H1 (cell line): ENCODE data around the gene RASGRF1.

Experiments
- CBX5 ChIP-seq: fragments of 300-800, 300-1000 bp; sonication (generic); IDR thresholded peaks from 2 replicates; pipeline ENCODE4 v1.7.1; 2016; ENCODE audit warnings: antibody characterized with exemption, low read length, low read depth
- EZH2 ChIP-seq: fragments of 200-600 bp; sonication (generic); IDR thresholded peaks from 2 replicates; pipeline ENCODE4 v1.7.1; 2012; ENCODE audit warnings: low read depth, mild to moderate bottlenecking, moderate library complexity, low read length, inconsistent platforms; ENCODE audit not compliant: severe bottlenecking
- RAD21 ChIP-seq, 2 experiments: IDR thresholded peaks in 1 of 2; conservative IDR thresholded peaks in 1 of 2; 2 replicates each; pipeline ENCODE4 v1.6.1; 2011; ENCODE audit warnings: low read depth in 2 of 2, low read length in 2 of 2, improper control_type of control experiment in 1 of 2, inconsistent platforms in 1 of 2, mild to moderate bottlenecking in 1 of 2, moderate library complexity in 1 of 2
- RNF2 ChIP-seq: fragments of 200-900, 300-1000 bp; sonication (generic); IDR thresholded peaks from 2 replicates; pipeline ENCODE4 v1.7.1; 2016; ENCODE audit warnings: borderline replicate concordance, low read depth, mild to moderate bottlenecking, antibody characterized with exemption, low read length; ENCODE audit not compliant: poor library complexity, severe bottlenecking; ENCODE audit errors: missing control alignments
- SRF ChIP-seq: IDR thresholded peaks from 2 replicates; pipeline ENCODE4 v1.6.1; 2011; ENCODE audit warnings: mild to moderate bottlenecking, low read depth, low read length, moderate library complexity
- TEAD4 ChIP-seq: IDR thresholded peaks from 2 replicates; pipeline ENCODE4 v1.6.1; 2012; ENCODE audit warnings: low read depth, low read length, inconsistent platforms, mixed read lengths
- TF ChIP-seq, protein P1 (sequence below), 3 experiments: IDR thresholded peaks; 1 replicate in 2 of 3; 2 replicates in 1 of 3; pipeline versions ENCODE4 v1.5.1 to v1.6.1; 2011; ENCODE audit warnings: low read length in 3 of 3, mild to moderate bottlenecking in 3 of 3, inconsistent platforms in 2 of 3, low read depth in 1 of 3, moderate library complexity in 1 of 3; ENCODE audit not compliant: insufficient read depth in 1 of 3; ENCODE audit errors: control extremely low read depth in 1 of 3
- TF ChIP-seq, protein P2 (sequence below): IDR thresholded peaks from 2 replicates; pipeline ENCODE4 v1.6.1; 2011; ENCODE audit warnings: low read length, improper control_type of control experiment

DNA sequence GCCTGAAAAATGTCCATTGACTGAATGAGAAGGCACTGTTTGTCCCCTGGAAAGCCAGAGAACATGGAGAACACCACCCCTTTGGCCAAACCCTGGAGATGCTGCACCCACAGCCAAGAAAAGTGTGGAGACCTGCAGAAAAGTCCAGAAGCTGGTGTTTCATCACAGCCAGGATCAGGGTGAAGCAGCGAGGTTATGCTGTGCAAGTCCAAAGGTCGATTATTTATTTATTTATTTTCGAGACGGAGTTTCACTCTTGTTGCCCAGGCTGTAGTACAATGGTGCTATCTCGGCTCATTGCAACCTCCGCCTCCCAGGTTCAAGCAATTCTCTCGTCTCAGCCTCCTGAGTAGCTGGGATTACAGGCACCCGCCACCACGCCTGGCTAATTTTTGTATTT lies 140.2 kb downstream of the RASGRF1 start:
- TF ChIP-seq SRF, result no peak
- no peak for TF ChIP-seq CBX5
- no peak for TF ChIP-seq RAD21 (IDR thresholded peaks at IDR 0.05 in 1 of 2, conservative IDR thresholded peaks at IDR 0.05 in 1 of 2; ENCODE audit: low read depth in 2 of 2, low read length in 2 of 2)
- TF ChIP-seq TEAD4, result no peak
- TF ChIP-seq, protein P1, sequence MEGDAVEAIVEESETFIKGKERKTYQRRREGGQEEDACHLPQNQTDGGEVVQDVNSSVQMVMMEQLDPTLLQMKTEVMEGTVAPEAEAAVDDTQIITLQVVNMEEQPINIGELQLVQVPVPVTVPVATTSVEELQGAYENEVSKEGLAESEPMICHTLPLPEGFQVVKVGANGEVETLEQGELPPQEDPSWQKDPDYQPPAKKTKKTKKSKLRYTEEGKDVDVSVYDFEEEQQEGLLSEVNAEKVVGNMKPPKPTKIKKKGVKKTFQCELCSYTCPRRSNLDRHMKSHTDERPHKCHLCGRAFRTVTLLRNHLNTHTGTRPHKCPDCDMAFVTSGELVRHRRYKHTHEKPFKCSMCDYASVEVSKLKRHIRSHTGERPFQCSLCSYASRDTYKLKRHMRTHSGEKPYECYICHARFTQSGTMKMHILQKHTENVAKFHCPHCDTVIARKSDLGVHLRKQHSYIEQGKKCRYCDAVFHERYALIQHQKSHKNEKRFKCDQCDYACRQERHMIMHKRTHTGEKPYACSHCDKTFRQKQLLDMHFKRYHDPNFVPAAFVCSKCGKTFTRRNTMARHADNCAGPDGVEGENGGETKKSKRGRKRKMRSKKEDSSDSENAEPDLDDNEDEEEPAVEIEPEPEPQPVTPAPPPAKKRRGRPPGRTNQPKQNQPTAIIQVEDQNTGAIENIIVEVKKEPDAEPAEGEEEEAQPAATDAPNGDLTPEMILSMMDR (IDR thresholded peaks at IDR 0.05; ENCODE audit: control extremely low read depth in 1 of 3, insufficient read depth in 1 of 3, low read depth in 1 of 3, low read length in 3 of 3), result no peak
- TF ChIP-seq RNF2, result no peak
- TF ChIP-seq, protein P2, sequence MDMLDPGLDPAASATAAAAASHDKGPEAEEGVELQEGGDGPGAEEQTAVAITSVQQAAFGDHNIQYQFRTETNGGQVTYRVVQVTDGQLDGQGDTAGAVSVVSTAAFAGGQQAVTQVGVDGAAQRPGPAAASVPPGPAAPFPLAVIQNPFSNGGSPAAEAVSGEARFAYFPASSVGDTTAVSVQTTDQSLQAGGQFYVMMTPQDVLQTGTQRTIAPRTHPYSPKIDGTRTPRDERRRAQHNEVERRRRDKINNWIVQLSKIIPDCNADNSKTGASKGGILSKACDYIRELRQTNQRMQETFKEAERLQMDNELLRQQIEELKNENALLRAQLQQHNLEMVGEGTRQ, result no peak
- TF ChIP-seq EZH2, result no peak
